CD4-positive, alpha-beta T cell treated with Interleukin-2 at 100 ng/mL for 4 hours (primary cell): ENCODE data around the gene CDK4.

Experiments
- DNase-seq: peaks from one replicate; pipeline ENCODE4 v3.0.0-alpha.2; 2020; ENCODE audit warnings: low spot score

The CDK4 gene

DNA sequence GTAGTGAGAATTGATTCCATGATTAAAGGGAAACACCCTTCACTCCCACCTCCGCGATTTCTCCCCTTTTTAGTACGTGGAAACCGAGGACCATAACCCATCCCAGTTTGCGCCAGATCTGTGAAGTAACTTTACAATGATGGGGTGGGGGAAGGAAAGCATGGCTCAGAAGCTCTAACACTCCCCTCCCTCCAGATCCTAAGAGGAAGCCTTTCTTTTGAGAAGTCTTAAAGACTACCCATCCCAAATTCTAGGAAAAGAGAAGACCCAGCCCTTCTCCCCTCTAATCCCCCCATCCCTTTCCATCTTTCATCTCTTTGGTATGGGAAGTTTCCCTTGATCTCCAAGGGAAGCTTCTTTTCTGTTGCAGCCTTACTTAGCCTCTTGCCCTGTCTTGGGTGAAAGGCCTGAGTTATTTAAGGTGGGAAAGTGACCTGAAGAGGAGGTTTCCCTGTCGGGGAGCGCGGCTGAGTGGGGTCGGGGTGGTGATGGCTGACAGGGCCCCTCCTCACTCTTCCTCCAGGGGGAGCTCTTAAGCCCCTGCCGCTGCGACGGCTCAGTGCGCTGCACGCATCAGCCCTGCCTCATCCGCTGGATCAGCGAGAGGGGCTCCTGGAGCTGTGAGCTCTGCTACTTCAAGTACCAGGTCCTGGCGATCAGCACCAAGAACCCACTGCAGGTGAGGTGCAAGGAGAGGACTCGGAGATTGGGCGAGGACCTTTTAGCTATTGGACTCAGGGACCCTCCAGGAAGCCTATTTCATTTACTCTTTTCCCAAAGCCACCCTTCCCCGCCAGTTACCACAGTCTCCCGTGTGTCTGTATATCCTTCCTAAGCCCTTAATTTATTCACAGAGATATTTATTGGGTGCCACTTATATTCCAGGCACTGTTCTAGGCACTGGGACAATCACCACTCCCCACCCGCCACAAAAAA is 4.6 kb upstream of the CDK4 start:
- DNase-seq = peak; percentile 75

DNA sequence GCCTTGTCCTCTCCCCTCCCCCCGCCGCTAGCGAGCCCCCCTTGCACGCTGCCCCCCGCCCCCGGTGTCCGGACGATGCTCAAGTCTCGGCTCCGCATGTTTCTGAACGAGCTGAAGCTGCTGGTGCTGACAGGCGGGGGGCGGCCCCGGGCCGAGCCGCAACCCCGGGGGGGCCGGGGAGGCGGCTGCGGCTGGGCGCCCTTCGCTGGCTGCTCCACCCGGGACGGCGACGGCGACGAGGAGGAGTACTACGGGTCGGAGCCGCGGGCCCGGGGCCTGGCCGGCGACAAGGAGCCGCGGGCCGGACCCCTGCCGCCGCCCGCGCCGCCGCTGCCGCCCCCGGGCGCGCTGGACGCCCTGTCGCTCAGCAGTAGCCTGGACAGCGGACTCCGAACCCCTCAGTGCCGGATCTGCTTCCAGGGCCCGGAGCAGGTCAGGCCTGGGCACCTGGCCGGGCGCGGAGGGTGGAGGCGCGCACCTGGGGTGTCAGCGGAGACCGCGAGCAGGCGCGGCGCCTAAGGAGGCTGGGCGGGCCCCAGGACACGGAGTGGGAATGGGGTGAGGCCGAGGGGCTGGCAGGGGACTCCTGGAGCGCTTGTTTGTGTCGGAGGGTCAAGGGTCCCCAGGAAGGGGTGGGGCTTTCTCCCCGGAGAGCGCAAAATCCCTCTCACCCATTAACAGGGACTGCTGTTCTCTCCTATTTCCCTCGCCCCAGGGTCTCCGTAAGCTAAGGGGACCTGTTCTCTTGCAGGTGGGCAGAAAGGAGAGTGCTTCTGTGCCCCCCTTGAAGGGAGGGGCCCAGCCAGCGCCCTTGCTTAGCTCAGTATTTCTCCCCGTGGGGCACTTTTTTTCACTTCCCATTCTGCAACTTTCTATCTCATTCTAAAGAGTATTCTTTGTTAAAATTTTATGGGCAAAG is 3.6 kb upstream of the CDK4 start:
- peak; percentile 37 for DNase-seq

DNA sequence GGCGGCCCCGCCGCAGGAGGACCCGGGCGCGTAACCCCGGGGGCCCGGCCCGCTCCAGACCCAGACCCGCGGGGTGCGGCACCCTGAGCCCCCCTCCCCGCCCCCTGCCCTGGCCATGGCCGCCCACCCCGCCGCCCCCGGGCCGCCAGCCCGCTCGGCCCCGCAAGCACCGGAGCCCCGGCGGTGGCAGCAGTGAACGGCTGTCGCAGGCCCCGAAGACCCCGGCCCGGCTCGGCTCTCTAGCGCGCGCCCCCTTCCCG is 3.0 kb upstream of the CDK4 start:
- DNase-seq = no peak

DNA sequence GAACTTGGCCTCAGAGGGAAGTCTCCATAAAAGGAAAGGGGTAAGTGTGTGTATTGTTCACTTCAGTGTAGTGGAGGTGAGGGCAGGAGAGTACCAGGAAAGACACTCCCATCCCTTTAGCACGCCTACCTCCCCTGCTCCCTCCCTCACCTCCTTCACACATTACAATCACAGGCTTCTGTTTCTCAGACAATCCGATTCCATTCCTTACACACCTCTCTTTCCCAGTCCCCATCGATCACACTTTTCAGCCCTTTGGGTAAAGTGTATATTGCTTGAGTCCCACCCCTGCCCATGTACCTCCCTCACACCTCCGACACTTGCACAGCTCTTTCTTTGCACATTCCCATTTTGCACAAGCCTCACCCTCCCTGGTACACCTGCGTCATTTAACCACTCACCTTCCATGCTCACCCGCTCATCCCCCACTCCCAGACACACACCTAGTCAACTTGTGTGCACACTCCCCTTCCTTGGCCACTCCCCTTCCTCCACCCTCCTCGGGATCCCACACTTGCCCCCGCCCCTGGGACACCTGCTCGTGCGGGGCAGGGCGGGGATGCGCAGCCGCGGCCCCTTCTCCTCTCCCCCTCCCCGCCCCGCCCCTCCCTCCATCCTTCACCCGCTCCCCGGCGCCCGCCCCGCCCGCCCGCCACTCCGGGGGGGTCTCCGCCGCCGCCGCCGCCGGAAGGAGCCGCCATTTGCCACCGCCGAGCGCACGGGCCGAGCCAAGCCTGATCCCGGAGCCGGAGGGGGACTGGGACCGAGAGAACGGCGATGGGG is 2.5 kb upstream of the CDK4 start, which contains the start of gene MARCHF9:
Gene MARCHF9 (plus strand): TSS at position 693 of the 783 bp plus-strand sequence. CDS start 426 bp downstream, outside the sequence.
- DNase-seq = peak; percentile 90

DNA sequence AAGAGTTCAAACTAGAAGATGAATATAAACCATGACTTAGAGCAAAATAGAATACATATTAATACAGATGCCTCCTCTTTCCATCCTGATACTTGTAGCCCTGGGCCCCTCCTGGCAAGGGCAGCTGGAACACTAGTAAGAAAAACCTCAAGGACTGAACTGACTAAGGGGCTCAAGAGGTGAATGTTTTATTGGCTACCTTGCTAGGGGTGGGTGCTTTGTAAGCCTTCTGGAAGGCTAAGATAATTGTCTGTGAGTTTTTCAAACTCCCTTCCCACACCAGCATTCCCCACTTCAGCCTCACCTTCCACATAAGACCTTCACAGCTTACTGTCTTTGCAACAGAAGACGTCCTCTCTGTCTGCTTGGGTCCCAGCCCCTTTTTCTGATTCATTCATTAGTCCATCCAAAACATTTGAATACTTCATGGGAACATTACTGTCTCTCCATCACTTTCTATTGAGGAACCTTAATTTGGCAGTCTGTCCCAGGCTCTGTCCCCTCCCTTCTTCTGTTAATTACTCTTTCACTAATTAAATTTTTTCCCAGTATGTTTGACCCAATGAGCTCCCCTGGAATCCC is 1.7 kb upstream of the CDK4 start:
- DNase-seq = no peak

DNA sequence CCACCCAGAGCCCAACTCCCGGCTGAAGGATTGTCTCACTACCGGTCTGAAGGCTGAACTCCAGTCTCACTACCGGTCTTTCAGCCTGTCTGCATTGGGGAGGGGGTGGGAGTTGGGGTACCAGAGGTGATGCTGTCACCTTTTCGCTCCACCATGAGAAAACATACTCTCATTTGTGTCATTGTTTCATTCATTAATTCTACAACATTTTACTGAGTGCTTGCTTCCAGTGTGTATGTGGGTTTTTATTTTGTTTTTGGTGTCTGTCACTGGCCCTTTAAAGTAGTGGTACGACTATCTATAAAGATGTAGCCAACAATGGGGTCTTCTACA is 524 bp upstream of the CDK4 start:
- DNase-seq = no peak

DNA sequence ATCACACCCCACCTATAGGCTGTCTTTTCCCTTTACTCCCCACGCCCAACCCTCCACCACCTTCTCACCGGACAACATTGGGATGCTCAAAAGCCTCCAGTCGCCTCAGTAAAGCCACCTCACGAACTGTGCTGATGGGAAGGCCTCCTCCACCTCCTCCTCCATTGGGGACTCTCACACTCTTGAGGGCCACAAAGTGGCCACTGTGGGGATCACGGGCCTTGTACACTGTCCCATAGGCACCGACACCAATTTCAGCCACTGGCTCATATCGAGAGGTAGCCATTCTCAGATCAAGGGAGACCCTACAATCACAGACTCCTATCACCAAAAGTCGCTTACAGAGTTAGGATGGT is 700 bp downstream of the CDK4 start:
- no peak for DNase-seq

DNA sequence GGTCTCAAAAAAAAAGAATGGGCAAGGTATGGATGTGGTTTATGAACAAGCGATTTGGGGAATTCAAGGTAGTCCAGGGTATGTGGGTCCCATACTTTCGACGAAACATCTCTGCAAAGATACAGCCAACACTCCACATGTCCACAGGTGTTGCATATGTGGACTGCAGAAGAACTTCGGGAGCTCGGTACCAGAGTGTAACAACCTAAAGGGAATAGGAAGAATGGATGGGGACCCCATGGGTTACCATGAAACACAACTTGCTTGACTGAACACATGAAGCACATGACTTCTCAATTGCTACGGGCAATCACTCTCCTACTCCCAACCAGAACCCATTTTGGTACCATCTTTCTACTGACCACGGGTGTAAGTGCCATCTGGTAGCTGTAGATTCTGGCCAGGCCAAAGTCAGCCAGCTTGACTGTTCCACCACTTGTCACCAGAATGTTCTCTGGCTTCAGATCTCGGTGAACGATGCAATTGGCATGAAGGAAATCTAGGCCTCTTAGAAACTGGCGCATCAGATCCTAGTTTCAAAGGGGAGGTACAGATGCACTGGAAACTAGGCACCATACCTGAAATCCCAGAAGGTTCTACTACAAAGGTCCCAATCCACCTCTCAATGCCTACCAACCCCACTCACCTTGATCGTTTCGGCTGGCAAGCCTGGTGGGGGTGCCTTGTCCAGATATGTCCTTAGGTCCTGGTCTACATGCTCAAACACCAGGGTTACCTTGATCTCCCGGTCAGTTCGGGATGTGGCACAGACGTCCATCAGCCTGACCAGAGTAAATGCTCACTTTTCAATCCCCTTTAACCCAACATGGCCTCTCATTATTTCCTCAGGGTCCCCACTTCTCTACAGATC is 1.3 kb downstream of the CDK4 start:
- no peak for DNase-seq

DNA sequence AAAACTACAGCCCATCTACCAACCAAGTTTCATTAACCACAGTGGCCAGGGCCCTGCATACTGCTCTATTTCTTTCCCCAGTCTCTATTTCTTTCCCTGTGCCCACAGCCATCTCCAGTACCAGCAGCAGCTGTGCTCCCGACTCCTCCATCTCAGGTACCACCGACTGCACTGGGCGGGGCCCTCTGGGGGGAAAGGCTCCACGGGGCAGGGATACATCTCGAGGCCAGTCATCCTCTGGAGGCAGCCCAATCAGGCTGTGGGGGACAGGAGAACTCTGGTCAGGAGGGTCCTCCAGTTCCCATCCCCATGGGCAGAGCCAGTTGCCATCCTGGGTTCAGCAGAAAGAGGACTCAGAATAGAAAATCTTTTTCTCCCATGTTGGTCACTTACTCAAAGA is 3.0 kb downstream of the CDK4 start:
- no peak for DNase-seq

DNA sequence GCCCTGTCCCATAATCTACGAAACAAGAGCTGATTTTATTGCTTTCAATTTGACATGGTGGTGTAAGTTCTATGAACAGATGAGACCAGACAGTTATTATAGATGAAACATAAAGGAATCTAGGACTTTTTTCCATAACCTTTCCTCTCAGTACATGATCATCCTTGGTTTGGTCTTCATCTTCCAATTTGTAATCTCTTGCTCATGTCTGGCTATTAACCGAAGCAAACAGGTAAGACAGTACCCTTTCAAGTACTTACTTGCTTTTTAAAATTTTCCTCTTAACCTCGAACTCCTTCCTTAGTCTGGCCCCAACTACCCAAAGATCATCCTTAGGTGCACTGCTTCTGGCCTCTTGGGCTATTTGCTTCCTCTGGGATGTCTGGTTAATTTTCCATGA is 6.1 kb downstream of the CDK4 start:
- DNase-seq = no peak

DNA sequence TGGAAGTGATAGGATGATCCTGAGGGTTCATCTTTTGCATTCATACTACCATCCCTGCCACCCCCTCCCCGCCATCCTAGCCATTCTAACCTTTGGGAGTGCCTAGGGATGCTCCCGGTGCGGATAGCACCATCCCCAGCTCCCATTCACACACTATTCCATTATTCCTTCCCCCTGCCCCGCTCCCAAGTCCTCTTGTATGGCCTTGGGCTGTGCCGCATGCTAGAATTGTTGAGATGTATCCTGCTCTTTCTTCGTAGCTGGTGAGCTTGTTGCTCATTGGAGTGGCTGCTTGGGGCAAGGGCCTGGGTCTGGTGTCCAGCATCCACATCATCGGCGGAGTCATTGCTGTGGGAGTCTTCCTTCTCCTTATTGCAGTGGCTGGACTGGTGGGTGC is 6.6 kb downstream of the CDK4 start:
- no peak for DNase-seq

DNA sequence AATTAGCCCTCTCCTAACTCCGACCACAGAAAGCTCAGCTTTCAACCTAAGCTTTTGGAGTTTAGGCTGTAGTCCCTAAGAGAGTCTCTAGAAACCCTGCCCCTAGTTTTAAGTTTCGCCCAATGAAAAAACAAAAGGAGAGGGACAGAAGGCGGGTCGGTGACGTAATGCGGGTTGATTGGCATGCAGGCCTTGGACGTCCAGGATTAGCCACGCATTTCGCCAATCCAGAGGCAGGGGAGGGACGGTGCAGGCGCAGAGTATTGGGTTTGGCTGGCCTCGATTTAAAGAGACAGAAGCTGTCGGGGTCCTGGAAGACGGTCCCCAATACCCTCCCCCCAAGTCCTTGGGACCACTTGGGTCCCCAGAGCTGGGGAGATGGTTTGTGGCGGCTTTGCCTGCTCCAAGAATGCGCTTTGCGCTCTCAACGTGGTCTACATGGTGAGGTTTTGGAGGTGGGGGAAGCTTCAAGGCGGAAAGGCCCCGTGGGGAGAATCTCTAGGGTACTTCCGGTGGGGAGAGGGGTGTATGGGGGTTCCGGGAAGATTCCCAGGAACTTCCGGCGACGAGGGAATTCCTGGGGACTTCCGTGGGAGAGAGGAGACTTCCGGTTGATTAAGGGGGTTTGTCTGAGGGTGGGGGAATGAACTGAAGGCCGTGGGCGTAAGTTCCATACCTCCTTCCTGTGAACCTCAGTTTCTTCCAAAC is 7.2 kb downstream of the CDK4 start, which contains the start of gene TSPAN31:
Gene TSPAN31 (plus strand): TSS at position 263 of the 708 bp plus-strand sequence. CDS start 116 bp downstream, at position 379.
- DNase-seq = peak; percentile 96

DNA sequence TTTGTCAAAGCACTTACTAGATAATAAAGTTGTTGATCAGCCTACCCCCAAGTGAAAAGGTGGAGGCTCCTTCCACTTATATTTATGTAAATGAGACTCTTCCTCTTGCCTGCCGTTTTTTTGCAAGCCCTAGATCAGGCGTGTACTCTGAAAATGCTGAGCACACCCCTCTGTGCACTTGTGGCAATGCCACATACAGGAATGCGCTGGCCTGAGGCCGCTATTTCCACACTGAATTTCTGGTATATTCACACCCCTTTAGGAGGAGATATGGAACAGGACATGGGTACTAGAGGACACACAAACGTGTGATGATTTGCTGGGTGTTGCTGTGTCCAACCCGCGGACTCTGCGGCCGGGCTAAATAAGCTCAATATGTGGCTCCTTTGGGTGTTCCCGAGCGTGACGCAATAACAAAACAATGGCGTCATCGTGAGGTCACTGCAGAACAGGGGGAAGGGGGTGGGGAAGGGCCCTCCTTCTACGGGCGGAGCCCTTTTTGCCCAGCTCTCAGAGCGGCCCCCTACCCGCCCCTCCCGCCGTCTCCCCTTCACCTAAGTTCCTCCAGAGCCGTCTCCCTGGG is 7.8 kb downstream of the CDK4 start:
- DNase-seq = peak; percentile 70

DNA sequence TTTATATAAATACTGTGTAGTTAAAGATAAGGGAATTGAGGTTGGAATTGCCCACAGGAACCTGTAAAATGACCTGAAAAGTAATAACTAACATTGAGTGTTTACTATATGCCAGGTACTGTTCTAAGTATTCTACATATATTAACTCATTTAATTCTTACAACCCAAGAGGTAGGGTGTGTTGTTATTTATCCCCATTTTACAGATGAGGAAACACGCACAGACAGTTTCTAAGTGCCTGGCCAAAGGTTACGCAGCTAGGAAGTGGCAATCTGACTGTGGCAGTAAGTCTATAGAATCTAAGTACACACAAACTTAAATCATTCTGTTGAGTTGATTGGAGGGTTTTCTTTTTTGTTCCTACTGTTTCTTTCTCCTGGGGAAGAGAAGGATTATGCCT is 8.3 kb downstream of the CDK4 start:
- DNase-seq = no peak

DNA sequence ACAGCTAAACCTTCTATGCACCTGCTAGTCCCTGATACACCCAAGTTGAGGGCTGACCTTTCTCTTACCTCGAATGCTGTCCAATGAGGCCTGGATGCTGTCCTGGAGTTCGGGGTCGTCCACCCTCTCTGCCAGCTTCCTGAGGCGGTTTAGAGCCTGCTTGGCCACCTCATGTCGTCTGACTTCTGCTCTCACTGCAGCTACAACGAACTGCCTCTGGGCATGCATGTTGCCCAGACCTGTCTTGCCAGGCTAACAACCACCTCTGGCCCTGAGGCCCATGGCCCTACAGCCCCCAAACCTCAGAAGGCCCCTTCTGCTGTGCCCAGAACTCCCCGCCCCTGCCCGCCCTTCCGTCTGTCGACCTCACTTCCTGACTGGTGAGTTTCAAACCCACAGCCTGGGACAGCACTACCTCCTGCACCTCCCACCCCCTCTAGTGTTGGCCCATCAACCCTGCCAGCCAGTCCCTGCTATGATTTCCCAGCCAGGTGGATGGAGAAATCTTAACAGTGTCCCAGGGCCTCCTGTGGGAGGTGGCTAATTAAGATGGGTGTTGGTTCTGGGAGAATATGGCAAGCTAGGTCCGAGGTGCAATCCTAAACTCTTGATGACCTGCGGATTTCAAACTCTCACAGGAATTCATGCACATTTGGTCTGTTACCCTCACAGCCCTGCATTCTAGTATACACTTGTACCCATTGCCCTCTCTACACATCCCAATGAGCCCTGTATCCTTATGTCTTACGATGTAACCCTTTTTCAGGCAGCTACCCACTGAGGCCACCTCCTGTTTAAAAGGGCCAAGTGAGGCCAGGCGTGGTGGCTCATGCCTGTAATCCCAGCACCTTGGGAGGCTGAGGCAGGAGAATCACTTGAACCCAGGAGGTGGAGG is 10.0 kb downstream of the CDK4 start:
- peak; percentile 86 for DNase-seq

DNA sequence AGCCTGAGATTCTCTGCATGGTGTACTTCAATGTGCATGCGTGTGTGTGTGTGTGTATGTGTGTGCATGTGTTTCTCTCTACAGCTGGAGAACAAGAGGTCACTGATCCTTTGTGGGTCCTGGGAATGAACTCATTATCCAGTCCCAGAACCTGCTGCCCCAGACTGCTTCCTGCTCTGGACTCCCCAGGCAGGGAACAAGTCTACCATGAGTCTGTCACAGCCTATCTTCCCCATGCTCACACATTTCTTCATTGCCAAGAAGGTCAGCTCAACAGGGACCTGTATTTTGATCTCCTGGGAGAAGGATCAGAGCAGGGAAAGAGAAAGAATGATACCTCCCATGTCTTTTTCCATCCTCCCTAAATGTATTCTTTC is 10.7 kb downstream of the CDK4 start:
- no peak for DNase-seq

DNA sequence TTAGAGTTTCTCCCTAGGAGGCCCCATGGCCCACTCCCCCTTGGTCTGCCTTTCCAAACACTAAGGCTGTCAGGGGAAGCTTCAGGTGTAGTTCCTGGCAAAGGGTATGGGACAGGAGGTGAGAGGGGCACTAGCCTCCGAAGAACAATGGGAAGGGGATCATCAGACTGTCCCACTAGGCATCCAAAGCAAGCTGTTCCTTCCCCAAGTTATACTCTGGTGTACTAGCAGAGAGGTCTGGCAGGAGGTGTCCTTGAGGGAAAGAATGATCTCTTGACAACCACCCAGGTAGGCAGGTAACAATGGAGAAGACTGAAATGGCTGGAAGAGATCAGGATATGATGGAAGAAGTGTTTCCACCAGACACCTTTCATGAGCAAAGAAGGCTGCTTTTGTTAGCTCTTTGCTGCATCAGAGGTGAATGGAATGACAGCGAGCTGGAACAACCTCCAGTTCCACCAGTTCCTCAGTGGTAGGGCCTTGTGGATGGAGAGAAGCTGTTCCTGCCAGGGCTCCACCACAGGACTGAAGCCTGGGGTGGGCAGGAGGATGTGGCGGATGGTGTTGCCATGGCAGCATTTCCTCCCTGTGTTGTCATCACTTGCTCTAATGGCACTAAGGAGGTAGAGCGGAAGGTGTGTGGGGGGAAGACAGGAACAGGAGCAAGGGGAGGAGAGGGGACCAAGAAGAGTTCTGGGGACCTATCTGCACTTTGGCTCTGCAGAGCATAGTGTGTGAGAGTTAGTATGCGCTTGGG is 11.3 kb downstream of the CDK4 start:
- DNase-seq = peak; percentile 85

DNA sequence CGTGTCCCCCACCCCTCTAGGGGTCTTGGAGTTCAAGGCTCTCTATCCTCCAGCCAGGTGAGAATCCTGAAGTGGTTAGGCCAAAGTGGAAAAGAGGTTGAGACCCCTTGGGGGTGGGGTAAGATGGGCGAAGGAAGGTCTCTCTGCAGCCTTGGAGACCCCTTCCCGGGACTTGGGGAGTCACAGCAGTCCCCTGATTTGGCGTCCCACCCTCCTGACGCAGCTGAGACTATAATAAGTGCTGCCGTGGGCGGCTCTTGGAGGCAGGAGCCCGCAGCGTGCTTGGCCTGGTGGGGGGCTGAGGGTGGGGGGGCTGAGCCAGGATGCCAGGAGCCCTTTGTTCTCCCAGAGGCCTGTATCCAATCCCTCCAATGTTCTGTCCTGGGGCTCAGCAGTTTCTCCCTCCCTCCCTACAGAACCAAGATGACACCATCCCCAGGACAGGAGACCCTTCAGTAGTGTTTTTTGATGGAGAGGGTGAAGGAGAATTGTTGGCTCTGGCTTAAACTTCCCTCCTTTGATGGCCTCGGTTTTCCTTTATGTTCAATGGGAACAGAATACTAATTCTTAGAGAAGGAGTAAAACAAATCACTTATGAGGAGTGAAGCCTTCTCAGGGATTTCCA is 12.1 kb downstream of the CDK4 start:
- no peak for DNase-seq
